ENCODE measurements around the gene DAND5. TPM values are rescaled to one million over a fixed set of nuclear protein-coding genes. Genes with fewer than 3 reads are reported as not detected.
"Not testable (repeated sequence)": the region's sequence is repeated elsewhere in the genome, so short reads cannot be mapped to it uniquely, and the experiment has no call there.

DAND5 gene
- total RNA-seq, 2 experiments from 2014 or later: 0.12 TPM; not detected in 1

- intact Hi-C loops (cut with micrococcal nuclease): loop anchor here (1.0 kb wide), 1 partner anchor 9 kb away; the partner anchor contains the start of gene CALR
- CTCF ChIA-PET: interaction anchor here (0.7 to 3.1 kb wide), 5 partner anchors 14 to 61 kb away, joined by 3 to 15 read pairs (median 4); partner anchors contain the start of gene FARSA
- no peak for DNase-seq
- H3K9me3 Mint-ChIP-seq: no peaks in the 10 kb centered on the region
- H3K36me3 Mint-ChIP-seq: peaks cover 76% of the 10 kb centered on the region
- H3K27me3 Mint-ChIP-seq: peaks cover 1% of the 10 kb centered on the region
- peak overlapping the region; percentile 85 for H3K4me3 Mint-ChIP-seq
- POLR2A ChIA-PET: interaction anchor here (0.9 to 3.0 kb wide), 3 partner anchors 9 to 155 kb away, joined by 3 to 17 read pairs (median 3); partner anchors contain the start of genes FARSA, GADD45GIP1 and JUNB
- H3K4me1 Mint-ChIP-seq (ENCODE audit: low read depth): peaks cover 49% of the 10 kb centered on the region
- H3K27ac Mint-ChIP-seq: peak overlapping the region; percentile 98
Observed at GRCh38 chr19:12946731-12947496, 22.5 kb upstream of the DAND5 start.

- POLR2A ChIA-PET: interaction anchor here (1.1 to 3.0 kb wide), 2 partner anchors 8 kb away, joined by 4 to 17 read pairs; partner anchors contain the start of gene GADD45GIP1
- peak overlapping the region; percentile 58 for H3K27ac Mint-ChIP-seq
Observed at GRCh38 chr19:12947702-12948611, 21.4 kb upstream of the DAND5 start.

GRCh38 chr19:12948612-12949362 is 20.6 kb upstream of the DAND5 start:
- H3K27me3 Mint-ChIP-seq: peaks cover 1% of the 10 kb centered on the region
- ChIA-PET CTCF (interaction anchor here (3.1 kb wide), 1 partner anchor 17 kb away, joined by 15 read pairs; no protein-coding TSS in a partner anchor), POLR2A (interaction anchor here (1.1 kb wide), 1 partner anchor 9 kb away, joined by 4 read pairs; no protein-coding TSS in a partner anchor)
- no peak overlapping the region for H3K4me3 Mint-ChIP-seq
- H3K9me3 Mint-ChIP-seq: no peaks in the 10 kb centered on the region
- peak overlapping the region; percentile 2 for H3K27ac Mint-ChIP-seq
- intact Hi-C loops (cut with micrococcal nuclease): no loop called here
- DNase-seq: no peak
- peaks cover 71% of the 10 kb centered on the region for H3K36me3 Mint-ChIP-seq
- H3K4me1 Mint-ChIP-seq (ENCODE audit: low read depth): peaks cover 48% of the 10 kb centered on the region

More at GRCh38 chr19:12947702-12948611, 21.4 kb upstream of the DAND5 start:
- DNase-seq: no peak
- CTCF ChIA-PET: interaction anchor here (1.1 to 3.1 kb wide), 2 partner anchors 18 to 30 kb away, joined by 4 to 15 read pairs; no protein-coding TSS in a partner anchor
- peaks cover 72% of the 10 kb centered on the region for H3K36me3 Mint-ChIP-seq
- no peaks in the 10 kb centered on the region for H3K9me3 Mint-ChIP-seq
- intact Hi-C loops (cut with micrococcal nuclease): no loop called here
- H3K4me3 Mint-ChIP-seq: peak overlapping the region; percentile 35
- H3K27me3 Mint-ChIP-seq: peaks cover 1% of the 10 kb centered on the region
- H3K4me1 Mint-ChIP-seq (ENCODE audit: low read depth): peaks cover 48% of the 10 kb centered on the region

GRCh38 chr19:12949363-12950283 is 19.8 kb upstream of the DAND5 start:
- ChIA-PET POLR2A (interaction anchor here (1.0 to 1.5 kb wide), 2 partner anchors 12 to 16 kb away, joined by 3 to 4 read pairs; no protein-coding TSS in a partner anchor), CTCF (no interaction called here)
- Mint-ChIP-seq H3K4me1 (ENCODE audit: low read depth) (peaks cover 50% of the 10 kb centered on the region), H3K27me3 (peaks cover 1% of the 10 kb centered on the region), H3K36me3 (peaks cover 72% of the 10 kb centered on the region), H3K27ac (peak overlapping the region; percentile 25), H3K9me3 (no peaks in the 10 kb centered on the region), H3K4me3 (no peak overlapping the region)
- DNase-seq: no peak
- intact Hi-C loops (cut with micrococcal nuclease): no loop called here

- H3K27me3 Mint-ChIP-seq; H3K9me3 Mint-ChIP-seq; DNase-seq; H3K4me3 Mint-ChIP-seq; intact Hi-C loops (cut with micrococcal nuclease); POLR2A ChIA-PET: not testable (repeated sequence)
- Mint-ChIP-seq H3K27ac (peak overlapping the region; percentile 38), H3K36me3 (peaks cover 57% of the 10 kb centered on the region), H3K4me1 (ENCODE audit: low read depth) (peaks cover 48% of the 10 kb centered on the region)
- CTCF ChIA-PET: interaction anchor here (1.3 to 5.7 kb wide), 2 partner anchors 13 to 67 kb away, joined by 4 to 64 read pairs; no protein-coding TSS in a partner anchor
Observed at GRCh38 chr19:12952050-12952449, 17.3 kb upstream of the DAND5 start.

GRCh38 chr19:12952488-12953137 is 16.8 kb upstream of the DAND5 start:
- CTCF ChIA-PET: interaction anchor here (1.0 to 5.7 kb wide), 3 partner anchors 13 to 105 kb away, joined by 3 to 64 read pairs (median 4); no protein-coding TSS in a partner anchor
- POLR2A ChIA-PET: interaction anchor here (0.6 to 1.0 kb wide), 2 partner anchors 20 to 22 kb away, joined by 3 to 5 read pairs; no protein-coding TSS in a partner anchor
- DNase-seq: no peak
- intact Hi-C loops (cut with micrococcal nuclease): no loop called here
- H3K4me3 Mint-ChIP-seq: no peak overlapping the region
- peaks cover 54% of the 10 kb centered on the region for H3K36me3 Mint-ChIP-seq
- H3K4me1 Mint-ChIP-seq (ENCODE audit: low read depth): peaks cover 45% of the 10 kb centered on the region
- no peaks in the 10 kb centered on the region for H3K27me3 Mint-ChIP-seq
- H3K27ac Mint-ChIP-seq: peak overlapping the region; percentile 38
- no peaks in the 10 kb centered on the region for H3K9me3 Mint-ChIP-seq

- POLR2A ChIA-PET: interaction anchor here (0.6 to 1.0 kb wide), 2 partner anchors 20 to 22 kb away, joined by 3 to 5 read pairs; no protein-coding TSS in a partner anchor
- Mint-ChIP-seq H3K27me3 (no peaks in the 10 kb centered on the region), H3K27ac (peak overlapping the region; percentile 38), H3K4me3 (no peak overlapping the region), H3K4me1 (ENCODE audit: low read depth) (peaks cover 41% of the 10 kb centered on the region), H3K9me3 (no peaks in the 10 kb centered on the region), H3K36me3 (peaks cover 48% of the 10 kb centered on the region)
- DNase-seq: no peak
- CTCF ChIA-PET: interaction anchor here (1.0 to 5.7 kb wide), 6 partner anchors 12 to 140 kb away, joined by 3 to 64 read pairs (median 5); no protein-coding TSS in a partner anchor
- intact Hi-C loops (cut with micrococcal nuclease): no loop called here
Observed at GRCh38 chr19:12953138-12953798, 16.1 kb upstream of the DAND5 start.

GRCh38 chr19:12953799-12954611 is 15.4 kb upstream of the DAND5 start:
- H3K27me3 Mint-ChIP-seq: no peaks in the 10 kb centered on the region
- CTCF ChIA-PET: interaction anchor here (1.2 to 5.7 kb wide), 4 partner anchors 11 to 140 kb away, joined by 3 to 64 read pairs (median 6); no protein-coding TSS in a partner anchor
- intact Hi-C loops (cut with micrococcal nuclease): no loop called here
- H3K9me3 Mint-ChIP-seq: no peaks in the 10 kb centered on the region
- H3K4me3 Mint-ChIP-seq: no peak overlapping the region
- peaks cover 42% of the 10 kb centered on the region for H3K4me1 Mint-ChIP-seq (ENCODE audit: low read depth)
- H3K36me3 Mint-ChIP-seq: peaks cover 45% of the 10 kb centered on the region
- H3K27ac Mint-ChIP-seq: peak overlapping the region; percentile 77
- POLR2A ChIA-PET: interaction anchor here (1.5 to 3.1 kb wide), 2 partner anchors 7 to 63 kb away, joined by 3 to 17 read pairs; partner anchors contain the start of genes GCDH and RAD23A
- peak; percentile 16 for DNase-seq

- intact Hi-C loops (cut with micrococcal nuclease): no loop called here
- POLR2A ChIA-PET: interaction anchor here (1.5 to 3.1 kb wide), 2 partner anchors 8 to 64 kb away, joined by 3 to 17 read pairs; partner anchors contain the start of genes GCDH and RAD23A
- no peaks in the 10 kb centered on the region for H3K9me3 Mint-ChIP-seq
- H3K27me3 Mint-ChIP-seq: no peaks in the 10 kb centered on the region
- CTCF ChIA-PET: interaction anchor here (1.5 to 5.7 kb wide), 3 partner anchors 11 to 139 kb away, joined by 6 to 64 read pairs (median 7); no protein-coding TSS in a partner anchor
- peak overlapping the region; percentile 88 for H3K4me3 Mint-ChIP-seq
- H3K36me3 Mint-ChIP-seq: peaks cover 44% of the 10 kb centered on the region
- H3K27ac Mint-ChIP-seq: peak overlapping the region; percentile 77
- H3K4me1 Mint-ChIP-seq (ENCODE audit: low read depth): peaks cover 42% of the 10 kb centered on the region
- DNase-seq: peak; percentile 16
Observed at GRCh38 chr19:12954612-12954962, 14.8 kb upstream of the DAND5 start.

Measured in activated CD4-positive, alpha-beta memory T cell treated with anti-CD3 and anti-CD28 coated beads for 36 hours (primary cell).